Peyer's patch (tissue), 4 donors: ENCODE measurements around the gene RBL1.

Source experiments
- CTCF ChIP-seq, 6 experiments: fragments of 450-650 bp in 4 of 6; fragments of 200-600 bp in 2 of 6; sonication (generic) in 1 of 6; IDR thresholded peaks; one replicate each; pipeline ENCODE4 v1.5.1; 2017 to 2019; ENCODE audit warnings: antibody characterized with exemption in 6 of 6, mild to moderate bottlenecking in 3 of 6, moderate library complexity in 1 of 6
- POLR2A ChIP-seq, 2 donors: fragments of 450-650 bp; IDR thresholded peaks; one replicate each; pipeline ENCODE4 v1.5.1; 2017; ENCODE audit warnings: antibody characterized with exemption in 2 of 2, mild to moderate bottlenecking in 2 of 2, moderate library complexity in 2 of 2

- TF ChIP-seq CTCF (IDR thresholded peaks at IDR 0.05) (no peak), POLR2A (IDR thresholded peaks at IDR 0.05) (no peak)
These were observed 42.4 kb downstream of the RBL1 start for GRCh38 chr20:37053230-37053950.
